ENCODE results near the gene CLNK. TPM values are rescaled to one million over a fixed set of nuclear protein-coding genes. Genes with fewer than 3 reads are reported as not detected.

Gene CLNK
- total and polyA plus RNA-seq, 2 experiments from 2014 or later, result not detected

GRCh38 chr4:10456595-10457254 lies 227.8 kb downstream of the CLNK start:
- H4K20me1 ChIP-seq (ENCODE audit: insufficient read depth, poor library complexity, severe bottlenecking), result no peaks in the 10 kb centered on the region
- peak overlapping the region; percentile 94 for H3K4me2 ChIP-seq
- no peaks in the 10 kb centered on the region for H3K36me3 ChIP-seq (replicated peaks; ENCODE audit: insufficient read depth, low read depth)
- peaks cover 48% of the 10 kb centered on the region for H3K79me2 ChIP-seq
- peaks cover 21% of the 10 kb centered on the region for H3K4me1 ChIP-seq (ENCODE audit: insufficient read depth)
- peaks cover 3% of the 10 kb centered on the region for H3K27me3 ChIP-seq
- peak; percentile 81 for DNase-seq (ENCODE audit: low spot score)
- H3K27ac ChIP-seq, result peak overlapping the region; percentile 87
- no peak for TF ChIP-seq EZH2 (IDR thresholded peaks at IDR 0.05; ENCODE audit: borderline replicate concordance)
- TF ChIP-seq EZH2phosphoT487 (IDR thresholded peaks at IDR 0.05; ENCODE audit: low read depth, severe bottlenecking, unreplicated experiment), result no peak
- no peak for TF ChIP-seq CTCF (IDR thresholded peaks at IDR 0.05; ENCODE audit: poor library complexity)
- 2% methylated on average over 55 of the region's 96 CpGs for WGBS (ENCODE audit: low lambda C conversion rate, missing lambda C conversion rate)
- peak overlapping the region; percentile 69 for H3K4me3 ChIP-seq
- H2AFZ ChIP-seq, result peak overlapping the region; percentile 99
- no peaks in the 10 kb centered on the region for H3K9me2 ChIP-seq (replicated peaks; ENCODE audit: insufficient read depth)
- H3K9me3 ChIP-seq (ENCODE audit: low read depth), result no peaks in the 10 kb centered on the region

- Histone ChIP-seq H3K9me2 (replicated peaks; ENCODE audit: insufficient read depth) (no peaks in the 10 kb centered on the region), H3K9me3 (ENCODE audit: low read depth) (no peaks in the 10 kb centered on the region), H3K36me3 (replicated peaks; ENCODE audit: insufficient read depth, low read depth) (no peaks in the 10 kb centered on the region), H3K4me2 (peak overlapping the region; percentile 94), H3K27ac (peak overlapping the region; percentile 87), H3K27me3 (no peaks in the 10 kb centered on the region), H2AFZ (peak overlapping the region; percentile 99), H3K4me1 (ENCODE audit: insufficient read depth) (peaks cover 16% of the 10 kb centered on the region), H3K4me3 (peak overlapping the region; percentile 69), H4K20me1 (ENCODE audit: insufficient read depth, poor library complexity, severe bottlenecking) (no peaks in the 10 kb centered on the region), H3K79me2 (peaks cover 49% of the 10 kb centered on the region)
- 25% methylated on average over 11 of the region's 11 CpGs for WGBS (ENCODE audit: low lambda C conversion rate, missing lambda C conversion rate)
- DNase-seq (ENCODE audit: low spot score), result no peak
- TF ChIP-seq EZH2 (IDR thresholded peaks at IDR 0.05; ENCODE audit: borderline replicate concordance) (no peak), CTCF (IDR thresholded peaks at IDR 0.05; ENCODE audit: poor library complexity) (no peak), EZH2phosphoT487 (IDR thresholded peaks at IDR 0.05; ENCODE audit: low read depth, severe bottlenecking, unreplicated experiment) (no peak)
These were observed 228.3 kb downstream of the CLNK start for GRCh38 chr4:10456260-10456594.

DNA sequence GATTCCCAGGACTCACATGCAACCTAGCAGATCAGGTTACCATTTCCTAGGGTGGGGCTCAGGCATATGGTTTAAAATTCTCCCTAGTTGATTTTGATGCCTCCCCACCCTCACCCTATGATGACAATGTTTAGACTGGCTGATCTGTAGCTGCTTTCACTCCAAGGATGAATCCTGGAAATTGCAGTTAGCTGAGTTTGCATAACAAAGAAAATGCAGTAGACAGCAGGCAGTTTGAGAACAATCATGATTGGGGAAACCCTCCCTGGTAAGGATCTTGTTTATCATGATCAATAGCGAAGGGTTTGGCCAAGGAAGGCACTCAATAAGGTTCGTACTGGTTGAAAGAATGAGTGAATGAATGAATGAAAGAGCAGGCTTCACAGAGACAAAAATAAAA lies 229.4 kb downstream of the CLNK start:
- Histone ChIP-seq H3K9me2 (replicated peaks; ENCODE audit: insufficient read depth) (no peaks in the 10 kb centered on the region), H3K27me3 (no peaks in the 10 kb centered on the region), H3K79me2 (peaks cover 54% of the 10 kb centered on the region), H3K27ac (no peak overlapping the region), H3K36me3 (replicated peaks; ENCODE audit: insufficient read depth, low read depth) (no peaks in the 10 kb centered on the region), H3K4me2 (no peak overlapping the region), H3K4me3 (no peak overlapping the region), H4K20me1 (ENCODE audit: insufficient read depth, poor library complexity, severe bottlenecking) (no peaks in the 10 kb centered on the region), H3K4me1 (ENCODE audit: insufficient read depth) (peaks cover 13% of the 10 kb centered on the region), H3K9me3 (ENCODE audit: low read depth) (no peaks in the 10 kb centered on the region), H2AFZ (no peak overlapping the region)
- WGBS (ENCODE audit: low lambda C conversion rate, missing lambda C conversion rate), result 85% methylated on average over 2 of the region's 2 CpGs
- no peak for DNase-seq (ENCODE audit: low spot score)
- TF ChIP-seq EZH2phosphoT487 (IDR thresholded peaks at IDR 0.05; ENCODE audit: low read depth, severe bottlenecking, unreplicated experiment), result no peak

DNA sequence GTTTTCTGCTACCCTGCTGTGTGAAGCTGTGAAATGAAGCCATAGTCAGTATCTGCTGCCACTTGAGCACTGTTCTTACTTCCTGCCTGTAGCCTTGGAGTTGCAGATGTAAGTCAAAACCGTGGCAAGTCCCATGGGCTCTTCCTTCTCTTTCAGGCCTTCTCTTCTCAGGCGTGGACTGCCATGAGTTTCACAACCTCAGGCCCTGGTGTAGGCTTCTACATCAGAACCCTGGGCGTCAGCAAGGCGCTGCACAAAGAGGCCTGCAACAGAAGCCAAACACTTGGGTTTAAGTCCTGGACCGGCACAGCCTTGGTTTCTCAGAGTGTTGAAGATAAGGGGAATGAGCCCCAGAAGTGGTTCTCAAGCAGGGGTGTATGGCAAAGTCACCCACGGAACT lies 229.8 kb downstream of the CLNK start:
- no peak overlapping the region for H2AFZ ChIP-seq
- H3K4me1 ChIP-seq (ENCODE audit: insufficient read depth), result peaks cover 13% of the 10 kb centered on the region
- H3K27ac ChIP-seq, result no peak overlapping the region
- no peaks in the 10 kb centered on the region for H3K9me2 ChIP-seq (replicated peaks; ENCODE audit: insufficient read depth)
- no peaks in the 10 kb centered on the region for H3K36me3 ChIP-seq (replicated peaks; ENCODE audit: insufficient read depth, low read depth)
- H3K4me2 ChIP-seq, result no peak overlapping the region
- H3K79me2 ChIP-seq, result peaks cover 58% of the 10 kb centered on the region
- H3K27me3 ChIP-seq, result no peaks in the 10 kb centered on the region
- TF ChIP-seq CTCF (IDR thresholded peaks at IDR 0.05; ENCODE audit: poor library complexity), result no peak
- no peak for TF ChIP-seq EZH2phosphoT487 (IDR thresholded peaks at IDR 0.05; ENCODE audit: low read depth, severe bottlenecking, unreplicated experiment)
- no peak for TF ChIP-seq EZH2 (IDR thresholded peaks at IDR 0.05; ENCODE audit: borderline replicate concordance)
- H4K20me1 ChIP-seq (ENCODE audit: insufficient read depth, poor library complexity, severe bottlenecking), result no peaks in the 10 kb centered on the region
- 95% methylated on average over 6 of the region's 6 CpGs for WGBS (ENCODE audit: low lambda C conversion rate, missing lambda C conversion rate)
- no peaks in the 10 kb centered on the region for H3K9me3 ChIP-seq (ENCODE audit: low read depth)
- H3K4me3 ChIP-seq, result no peak overlapping the region
- DNase-seq (ENCODE audit: low spot score), result no peak
